ENCODE results near the gene GTF2F1. TPM values are rescaled to one million over a fixed set of nuclear protein-coding genes. Genes with fewer than 3 reads are reported as not detected.

Gene GTF2F1
- total RNA-seq, 1 experiment from 2014 or later = 18.2 TPM

DNA sequence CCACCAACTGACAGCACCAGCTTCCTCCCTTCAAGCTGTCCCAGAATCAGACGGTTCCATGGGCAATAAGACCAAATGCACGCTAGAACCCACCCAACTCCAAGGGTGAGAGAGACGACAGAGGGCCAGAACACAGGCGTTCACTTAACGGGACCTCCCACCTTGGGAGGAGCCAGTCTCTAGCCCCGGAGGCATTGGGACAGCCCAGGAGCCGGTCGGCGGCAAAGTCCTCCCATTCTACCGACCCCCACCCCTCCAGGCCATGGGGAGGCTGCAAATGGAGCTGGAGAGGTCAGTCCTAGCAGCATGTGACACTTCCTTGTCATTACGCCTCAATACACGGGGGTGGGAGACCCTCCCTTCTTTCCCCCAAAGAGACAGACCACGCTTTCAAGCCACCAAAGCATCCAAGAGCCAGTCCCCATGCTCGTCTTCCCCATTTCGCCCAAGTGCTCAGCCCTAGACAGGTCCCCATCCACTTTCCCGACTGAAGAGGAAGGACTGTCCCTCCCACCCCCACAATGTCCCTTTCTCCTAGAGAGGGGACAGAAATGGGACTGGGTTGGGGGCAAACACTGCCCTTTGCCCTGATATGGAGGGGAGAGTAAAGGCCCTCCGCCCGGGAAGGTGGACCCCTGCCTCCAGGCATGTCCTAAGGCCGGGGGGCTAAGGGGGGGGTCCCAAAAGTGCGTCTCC is 30.7 kb upstream of the GTF2F1 start:
- H3K9ac ChIP-seq (ENCODE audit: low read length) = peak overlapping the region; percentile 99
- H4K20me1 ChIP-seq (ENCODE audit: insufficient read depth, low read depth, low read length) = peaks cover 54% of the 10 kb centered on the region
- no peak overlapping the region for H2AFZ ChIP-seq (ENCODE audit: low read length)
- H3K4me3 ChIP-seq (ENCODE audit: low read length) = peak overlapping the region; percentile 89
- H3K4me2 ChIP-seq (ENCODE audit: low read depth, low read length, poor library complexity, severe bottlenecking) = peak overlapping the region; percentile 88
- H3K9me3 ChIP-seq (ENCODE audit: low read length) = no peaks in the 10 kb centered on the region
- DNase-seq = peak; percentile 56
- no peaks in the 10 kb centered on the region for H3K9me2 ChIP-seq (replicated peaks; ENCODE audit: insufficient read depth, low read length)
- no peaks in the 10 kb centered on the region for H3K27me3 ChIP-seq (ENCODE audit: low read length)
- H3K36me3 ChIP-seq (ENCODE audit: insufficient read depth, low read length) = peaks cover 34% of the 10 kb centered on the region
- peak overlapping the region; percentile 29 for H3K27ac ChIP-seq (ENCODE audit: low read length)
- H3K4me1 ChIP-seq (ENCODE audit: low read length) = peaks cover 22% of the 10 kb centered on the region
- peaks cover 46% of the 10 kb centered on the region for H3K79me2 ChIP-seq (ENCODE audit: low read length)

DNA sequence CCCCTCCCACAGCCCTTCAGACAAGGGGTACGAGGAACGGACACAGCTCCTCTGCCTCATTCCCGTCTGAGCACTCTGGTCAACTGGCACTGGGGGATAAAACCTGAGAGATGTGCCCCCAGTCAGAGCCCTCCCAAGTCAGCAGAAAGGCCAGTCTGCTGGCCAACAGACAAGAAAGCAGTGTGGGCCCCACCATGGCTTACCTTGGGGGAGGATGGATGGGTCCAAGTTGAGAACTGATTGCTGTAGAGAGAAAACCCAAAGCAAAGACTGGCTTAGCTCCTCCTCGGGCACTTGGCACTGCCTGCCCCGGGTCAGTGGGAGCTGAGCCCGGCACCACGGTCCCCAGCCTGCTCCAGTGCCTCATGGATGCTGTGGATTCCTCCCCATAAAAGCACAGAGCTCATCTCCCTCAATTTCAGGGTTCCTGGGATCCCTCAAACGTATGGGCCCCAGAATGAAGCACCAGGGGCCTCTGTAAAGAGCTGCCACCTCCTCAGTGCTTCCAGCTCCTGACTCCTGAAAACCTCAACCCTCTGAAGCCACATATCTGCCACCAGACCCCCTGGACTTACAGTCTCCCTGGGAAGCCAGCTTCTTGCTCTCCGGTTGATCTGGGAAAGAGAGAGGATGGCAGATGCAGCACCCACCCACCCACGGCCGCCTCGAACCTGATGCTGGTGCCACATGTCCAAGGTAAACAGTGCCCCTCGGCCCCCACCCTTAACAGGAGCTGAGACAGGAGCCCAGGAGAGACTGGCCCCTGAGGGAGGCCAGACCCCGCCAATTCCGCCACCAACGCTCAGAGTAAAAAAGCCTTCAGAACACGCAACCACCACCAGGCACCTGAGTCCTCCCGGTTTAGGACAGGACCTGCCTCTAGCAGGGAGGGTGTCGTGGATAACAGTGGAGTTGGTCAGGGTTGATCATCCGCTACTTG is 28.4 kb upstream of the GTF2F1 start:
- H3K36me3 ChIP-seq (ENCODE audit: insufficient read depth, low read length) = peaks cover 40% of the 10 kb centered on the region

GRCh38 chr19:6418562-6418932 is 25.6 kb upstream of the GTF2F1 start:
- Histone ChIP-seq H4K20me1 (ENCODE audit: insufficient read depth, low read depth, low read length) (peaks cover 62% of the 10 kb centered on the region), H3K27ac (ENCODE audit: low read length) (no peak overlapping the region)

More for the DNA sequence above, 28.4 kb upstream of the GTF2F1 start:
- no peak overlapping the region for H3K4me2 ChIP-seq (ENCODE audit: low read depth, low read length, poor library complexity, severe bottlenecking)
- H2AFZ ChIP-seq (ENCODE audit: low read length) = no peak overlapping the region
- no peak overlapping the region for H3K9ac ChIP-seq (ENCODE audit: low read length)
- DNase-seq = peak; percentile 23
- peaks cover 67% of the 10 kb centered on the region for H4K20me1 ChIP-seq (ENCODE audit: insufficient read depth, low read depth, low read length)
- no peaks in the 10 kb centered on the region for H3K9me3 ChIP-seq (ENCODE audit: low read length)
- peaks cover 22% of the 10 kb centered on the region for H3K4me1 ChIP-seq (ENCODE audit: low read length)
- H3K27me3 ChIP-seq (ENCODE audit: low read length) = no peaks in the 10 kb centered on the region
- no peaks in the 10 kb centered on the region for H3K9me2 ChIP-seq (replicated peaks; ENCODE audit: insufficient read depth, low read length)
- no peak overlapping the region for H3K4me3 ChIP-seq (ENCODE audit: low read length)
- H3K27ac ChIP-seq (ENCODE audit: low read length) = no peak overlapping the region
- H3K79me2 ChIP-seq (ENCODE audit: low read length) = peaks cover 46% of the 10 kb centered on the region

GRCh38 chr19:6417713-6418561 is 25.0 kb upstream of the GTF2F1 start:
- H3K27me3 ChIP-seq (ENCODE audit: low read length) = no peaks in the 10 kb centered on the region
- no peak overlapping the region for H3K4me3 ChIP-seq (ENCODE audit: low read length)
- peak; percentile 38 for DNase-seq
- H3K9me3 ChIP-seq (ENCODE audit: low read length) = no peaks in the 10 kb centered on the region
- H3K79me2 ChIP-seq (ENCODE audit: low read length) = peaks cover 33% of the 10 kb centered on the region
- no peaks in the 10 kb centered on the region for H3K9me2 ChIP-seq (replicated peaks; ENCODE audit: insufficient read depth, low read length)
- peaks cover 38% of the 10 kb centered on the region for H3K36me3 ChIP-seq (ENCODE audit: insufficient read depth, low read length)
- H3K9ac ChIP-seq (ENCODE audit: low read length) = no peak overlapping the region
- H3K4me1 ChIP-seq (ENCODE audit: low read length) = peaks cover 7% of the 10 kb centered on the region
- no peak overlapping the region for H3K27ac ChIP-seq (ENCODE audit: low read length)
- H4K20me1 ChIP-seq (ENCODE audit: insufficient read depth, low read depth, low read length) = peaks cover 56% of the 10 kb centered on the region
- no peak overlapping the region for H2AFZ ChIP-seq (ENCODE audit: low read length)
- H3K4me2 ChIP-seq (ENCODE audit: low read depth, low read length, poor library complexity, severe bottlenecking) = no peak overlapping the region

More at GRCh38 chr19:6418562-6418932, 25.6 kb upstream of the GTF2F1 start:
- DNase-seq = peak; percentile 21
- Histone ChIP-seq H3K4me3 (ENCODE audit: low read length) (no peak overlapping the region), H3K9ac (ENCODE audit: low read length) (no peak overlapping the region), H3K4me2 (ENCODE audit: low read depth, low read length, poor library complexity, severe bottlenecking) (no peak overlapping the region), H3K4me1 (ENCODE audit: low read length) (peaks cover 13% of the 10 kb centered on the region), H3K9me3 (ENCODE audit: low read length) (no peaks in the 10 kb centered on the region), H3K27me3 (ENCODE audit: low read length) (no peaks in the 10 kb centered on the region), H3K79me2 (ENCODE audit: low read length) (peaks cover 39% of the 10 kb centered on the region), H2AFZ (ENCODE audit: low read length) (no peak overlapping the region), H3K36me3 (ENCODE audit: insufficient read depth, low read length) (peaks cover 40% of the 10 kb centered on the region), H3K9me2 (replicated peaks; ENCODE audit: insufficient read depth, low read length) (no peaks in the 10 kb centered on the region)

DNA sequence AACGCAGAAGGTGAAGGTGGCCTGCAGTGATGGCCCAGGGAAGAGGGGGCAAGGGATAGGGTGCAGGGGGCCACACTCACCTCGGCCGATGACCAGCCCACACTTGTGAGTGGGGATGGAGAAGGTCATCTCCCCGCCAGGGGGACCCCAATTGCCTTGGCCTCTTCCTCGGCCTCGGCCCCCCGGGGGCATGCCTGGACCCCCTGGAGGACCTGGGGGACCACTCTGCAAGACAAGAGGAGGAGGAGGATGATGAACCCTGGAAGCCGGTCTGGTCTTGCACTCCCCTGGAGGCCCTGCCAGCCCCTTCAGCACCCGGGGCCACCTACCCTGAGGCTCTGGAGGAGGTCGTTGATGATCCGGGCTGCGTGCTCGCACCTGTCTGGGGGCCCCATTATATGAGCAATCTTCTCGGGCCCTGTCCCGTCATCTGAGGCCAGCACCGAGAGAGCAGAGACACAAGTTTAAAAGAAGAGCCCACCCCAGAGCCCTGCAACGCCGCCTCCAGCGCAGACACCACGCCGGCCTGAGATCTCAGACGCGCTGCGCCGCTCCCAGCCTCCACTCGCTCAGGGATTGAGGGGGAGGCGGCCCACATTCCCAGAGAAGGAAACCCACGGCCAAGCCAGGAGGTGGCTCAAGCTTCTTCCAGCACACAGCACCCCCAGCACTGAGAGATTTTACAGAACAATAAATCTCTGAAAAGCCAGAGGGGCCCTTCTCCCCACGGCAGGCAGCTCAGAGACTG is 23.9 kb upstream of the GTF2F1 start:
- no peak overlapping the region for H2AFZ ChIP-seq (ENCODE audit: low read length)
- no peaks in the 10 kb centered on the region for H3K4me1 ChIP-seq (ENCODE audit: low read length)
- no peak overlapping the region for H3K4me3 ChIP-seq (ENCODE audit: low read length)
- H4K20me1 ChIP-seq (ENCODE audit: insufficient read depth, low read depth, low read length) = peaks cover 49% of the 10 kb centered on the region
- H3K4me2 ChIP-seq (ENCODE audit: low read depth, low read length, poor library complexity, severe bottlenecking) = no peak overlapping the region
- H3K9me3 ChIP-seq (ENCODE audit: low read length) = no peaks in the 10 kb centered on the region
- peaks cover 27% of the 10 kb centered on the region for H3K36me3 ChIP-seq (ENCODE audit: insufficient read depth, low read length)
- peaks cover 22% of the 10 kb centered on the region for H3K79me2 ChIP-seq (ENCODE audit: low read length)
- no peaks in the 10 kb centered on the region for H3K27me3 ChIP-seq (ENCODE audit: low read length)
- no peaks in the 10 kb centered on the region for H3K9me2 ChIP-seq (replicated peaks; ENCODE audit: insufficient read depth, low read length)
- peak; percentile 36 for DNase-seq
- no peak overlapping the region for H3K27ac ChIP-seq (ENCODE audit: low read length)
- no peak overlapping the region for H3K9ac ChIP-seq (ENCODE audit: low read length)

- DNase-seq = peak; percentile 39
- no peak overlapping the region for H2AFZ ChIP-seq (ENCODE audit: low read length)
Measured at GRCh38 chr19:6415591-6416190, 22.7 kb upstream of the GTF2F1 start.

GRCh38 chr19:6414793-6415590 is 22.0 kb upstream of the GTF2F1 start:
- Histone ChIP-seq H3K36me3 (ENCODE audit: insufficient read depth, low read length) (peaks cover 16% of the 10 kb centered on the region), H3K9me2 (replicated peaks; ENCODE audit: insufficient read depth, low read length) (no peaks in the 10 kb centered on the region), H3K9ac (ENCODE audit: low read length) (no peak overlapping the region), H3K79me2 (ENCODE audit: low read length) (peaks cover 4% of the 10 kb centered on the region), H4K20me1 (ENCODE audit: insufficient read depth, low read depth, low read length) (peaks cover 31% of the 10 kb centered on the region), H3K4me3 (ENCODE audit: low read length) (no peak overlapping the region), H3K27ac (ENCODE audit: low read length) (no peak overlapping the region), H3K27me3 (ENCODE audit: low read length) (no peaks in the 10 kb centered on the region), H3K9me3 (ENCODE audit: low read length) (no peaks in the 10 kb centered on the region), H3K4me1 (ENCODE audit: low read length) (no peaks in the 10 kb centered on the region), H3K4me2 (ENCODE audit: low read depth, low read length, poor library complexity, severe bottlenecking) (no peak overlapping the region), H2AFZ (ENCODE audit: low read length) (no peak overlapping the region)
- peak; percentile 34 for DNase-seq

More at GRCh38 chr19:6415591-6416190, 22.7 kb upstream of the GTF2F1 start:
- H4K20me1 ChIP-seq (ENCODE audit: insufficient read depth, low read depth, low read length) = peaks cover 38% of the 10 kb centered on the region
- H3K36me3 ChIP-seq (ENCODE audit: insufficient read depth, low read length) = peaks cover 21% of the 10 kb centered on the region
- H3K4me1 ChIP-seq (ENCODE audit: low read length) = no peaks in the 10 kb centered on the region
- no peaks in the 10 kb centered on the region for H3K9me2 ChIP-seq (replicated peaks; ENCODE audit: insufficient read depth, low read length)
- H3K9me3 ChIP-seq (ENCODE audit: low read length) = no peaks in the 10 kb centered on the region
- no peak overlapping the region for H3K4me2 ChIP-seq (ENCODE audit: low read depth, low read length, poor library complexity, severe bottlenecking)
- peaks cover 11% of the 10 kb centered on the region for H3K79me2 ChIP-seq (ENCODE audit: low read length)
- no peak overlapping the region for H3K9ac ChIP-seq (ENCODE audit: low read length)
- H3K4me3 ChIP-seq (ENCODE audit: low read length) = no peak overlapping the region
- no peaks in the 10 kb centered on the region for H3K27me3 ChIP-seq (ENCODE audit: low read length)
- H3K27ac ChIP-seq (ENCODE audit: low read length) = no peak overlapping the region
